ENCODE measurements around the gene IFI6.

DNA sequence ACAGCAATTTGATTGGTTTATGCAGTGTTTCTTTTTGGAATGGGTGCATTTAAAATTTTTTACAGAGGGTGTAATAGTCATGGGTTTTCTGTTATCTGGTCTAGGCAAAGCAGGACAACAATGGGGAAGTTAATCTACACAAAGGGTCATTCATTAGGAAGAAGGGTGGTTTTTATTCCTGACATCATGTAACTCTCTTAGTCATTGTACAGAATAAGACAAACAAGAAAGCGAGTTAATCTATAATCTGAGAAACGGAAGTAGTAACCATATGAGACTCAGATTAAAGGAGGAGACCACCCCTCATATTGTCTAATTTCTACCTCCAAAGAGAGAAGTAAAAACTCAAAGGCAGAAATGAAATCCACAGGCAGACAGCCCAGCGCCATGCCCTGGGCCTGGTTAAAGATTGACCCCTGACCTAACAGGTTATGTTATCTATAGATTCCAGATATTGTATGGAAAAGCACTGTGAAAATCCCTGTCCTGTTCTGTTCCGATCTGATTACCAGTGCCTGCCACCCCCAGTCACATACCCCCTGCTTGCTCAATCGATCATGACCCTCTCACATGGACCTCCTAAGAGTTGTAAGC lies 10.5 kb upstream of the IFI6 start:
- no peak for TF ChIP-seq CTCF (IDR thresholded peaks at IDR 0.05; ENCODE audit: insufficient read depth, low read depth, low read length)
- TF ChIP-seq EZH2 (IDR thresholded peaks at IDR 0.05; ENCODE audit: insufficient read depth, low read length) = no peak
